Measurements from ENCODE around the gene IFT43. TPM values are rescaled to one million over a fixed set of nuclear protein-coding genes. Genes with fewer than 3 reads are reported as not detected.

IFT43 gene
- total RNA-seq, 1 experiment from 2014 or later: 20.0 TPM

- TF ChIP-seq, protein P1, sequence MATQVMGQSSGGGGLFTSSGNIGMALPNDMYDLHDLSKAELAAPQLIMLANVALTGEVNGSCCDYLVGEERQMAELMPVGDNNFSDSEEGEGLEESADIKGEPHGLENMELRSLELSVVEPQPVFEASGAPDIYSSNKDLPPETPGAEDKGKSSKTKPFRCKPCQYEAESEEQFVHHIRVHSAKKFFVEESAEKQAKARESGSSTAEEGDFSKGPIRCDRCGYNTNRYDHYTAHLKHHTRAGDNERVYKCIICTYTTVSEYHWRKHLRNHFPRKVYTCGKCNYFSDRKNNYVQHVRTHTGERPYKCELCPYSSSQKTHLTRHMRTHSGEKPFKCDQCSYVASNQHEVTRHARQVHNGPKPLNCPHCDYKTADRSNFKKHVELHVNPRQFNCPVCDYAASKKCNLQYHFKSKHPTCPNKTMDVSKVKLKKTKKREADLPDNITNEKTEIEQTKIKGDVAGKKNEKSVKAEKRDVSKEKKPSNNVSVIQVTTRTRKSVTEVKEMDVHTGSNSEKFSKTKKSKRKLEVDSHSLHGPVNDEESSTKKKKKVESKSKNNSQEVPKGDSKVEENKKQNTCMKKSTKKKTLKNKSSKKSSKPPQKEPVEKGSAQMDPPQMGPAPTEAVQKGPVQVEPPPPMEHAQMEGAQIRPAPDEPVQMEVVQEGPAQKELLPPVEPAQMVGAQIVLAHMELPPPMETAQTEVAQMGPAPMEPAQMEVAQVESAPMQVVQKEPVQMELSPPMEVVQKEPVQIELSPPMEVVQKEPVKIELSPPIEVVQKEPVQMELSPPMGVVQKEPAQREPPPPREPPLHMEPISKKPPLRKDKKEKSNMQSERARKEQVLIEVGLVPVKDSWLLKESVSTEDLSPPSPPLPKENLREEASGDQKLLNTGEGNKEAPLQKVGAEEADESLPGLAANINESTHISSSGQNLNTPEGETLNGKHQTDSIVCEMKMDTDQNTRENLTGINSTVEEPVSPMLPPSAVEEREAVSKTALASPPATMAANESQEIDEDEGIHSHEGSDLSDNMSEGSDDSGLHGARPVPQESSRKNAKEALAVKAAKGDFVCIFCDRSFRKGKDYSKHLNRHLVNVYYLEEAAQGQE (IDR thresholded peaks at IDR 0.05; ENCODE audit: insufficient read depth in 1 of 2, low read depth in 2 of 2, low read length in 1 of 2): no peak
- no peak for TF ChIP-seq POLR2AphosphoS5 (IDR thresholded peaks at IDR 0.05; ENCODE audit: low read depth, low read length)
- TF ChIP-seq CTCF (IDR thresholded peaks at IDR 0.05): no peak
- no peak for TF ChIP-seq TCF7L2 (IDR thresholded peaks at IDR 0.05; ENCODE audit: low read depth, low read length)
- TF ChIP-seq SIN3A (IDR thresholded peaks at IDR 0.05; ENCODE audit: borderline replicate concordance, insufficient read depth, low read depth, low read length): no peak
- intact Hi-C loops (cut with micrococcal nuclease; ENCODE audit: unreplicated experiment) (no loop called here), in situ Hi-C loops (cut with HindIII; ENCODE audit: low pct_unique_long_range_greater_than_20kb, low sequenced_read_pairs) (no loop called here)
- BruUV-seq (replicated peaks): no TSS peak
- DNase-seq (ENCODE audit: low read depth, low spot score) (no peak), ATAC-seq (no peak)
- Histone ChIP-seq H3K9me3 (ENCODE audit: control insufficient read depth, insufficient read depth, low read depth, low read length) (no peaks in the 10 kb centered on the region), H3K4me1 (ENCODE audit: control insufficient read depth, insufficient read depth, low read length) (no peaks in the 10 kb centered on the region), H3K27me3 (ENCODE audit: control insufficient read depth, insufficient read depth, low read length) (no peaks in the 10 kb centered on the region), H3K4me3 (ENCODE audit: low read depth in 2 of 2, low read length in 2 of 2) (no peak overlapping the region), H3K36me3 (ENCODE audit: control insufficient read depth, insufficient read depth, low read length) (no peaks in the 10 kb centered on the region), H3K27ac (ENCODE audit: low read length) (no peak overlapping the region)
- ChIA-PET CTCF (no interaction called here), POLR2A (no interaction called here)
Observed at GRCh38 chr14:76121089-76121748, 135.7 kb downstream of the IFT43 start.

DNA sequence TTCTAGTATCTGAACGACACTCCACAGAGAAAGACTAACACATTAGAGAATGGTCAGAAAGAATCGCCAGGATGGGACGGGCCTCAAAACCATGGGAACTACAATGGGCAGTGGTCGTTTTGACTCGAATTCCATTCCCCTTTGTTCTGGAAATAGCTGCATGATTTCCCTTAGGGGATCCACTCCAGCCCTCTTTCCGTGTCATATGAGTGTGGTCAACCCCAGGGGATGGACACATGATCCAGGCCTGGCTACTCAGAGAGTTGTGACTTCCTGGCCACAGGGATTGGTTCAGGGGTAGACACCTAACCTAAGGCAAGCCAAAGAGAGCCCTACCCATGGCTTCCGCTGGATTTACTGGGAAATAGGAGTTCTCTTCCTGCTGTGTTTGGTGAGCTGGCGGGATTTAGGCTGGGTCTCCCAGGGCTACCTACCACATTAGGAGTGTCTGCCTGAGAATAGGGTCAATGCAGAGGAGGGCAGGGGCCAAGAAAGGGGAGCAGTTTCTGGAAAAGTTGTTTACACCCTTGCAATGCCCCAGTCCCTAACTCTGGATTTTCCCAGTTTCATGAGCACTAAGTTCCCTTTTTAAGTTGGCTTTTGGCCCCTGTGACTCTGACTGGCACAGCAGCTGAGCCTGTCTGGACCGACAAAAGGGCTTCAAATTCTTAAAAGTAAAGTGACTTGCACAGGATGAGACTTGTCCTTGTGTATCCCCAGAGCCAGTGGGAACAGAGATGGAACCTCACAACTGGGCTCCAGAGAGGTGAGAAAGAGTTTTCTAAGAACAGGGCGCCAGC lies 138.1 kb downstream of the IFT43 start:
- in situ Hi-C loops (cut with HindIII; ENCODE audit: low pct_unique_long_range_greater_than_20kb, low sequenced_read_pairs) (no loop called here), intact Hi-C loops (cut with micrococcal nuclease; ENCODE audit: unreplicated experiment) (no loop called here)
- DNase-seq (ENCODE audit: low read depth, low spot score) (no peak), ATAC-seq (no peak)
- no peaks in the 10 kb centered on the region for H3K36me3 ChIP-seq (ENCODE audit: control insufficient read depth, insufficient read depth, low read length)
- CTCF ChIA-PET: no interaction called here
- H3K4me1 ChIP-seq (ENCODE audit: control insufficient read depth, insufficient read depth, low read length): no peaks in the 10 kb centered on the region
- H3K27me3 ChIP-seq (ENCODE audit: control insufficient read depth, insufficient read depth, low read length): no peaks in the 10 kb centered on the region
- no TSS peak for BruUV-seq (replicated peaks)
- no peak overlapping the region for H3K27ac ChIP-seq (ENCODE audit: low read length)
- POLR2A ChIA-PET: no interaction called here
- TF ChIP-seq POLR2AphosphoS5 (IDR thresholded peaks at IDR 0.05; ENCODE audit: low read depth, low read length) (no peak), CTCF (IDR thresholded peaks at IDR 0.05) (no peak), TCF7L2 (IDR thresholded peaks at IDR 0.05; ENCODE audit: low read depth, low read length) (no peak), SIN3A (IDR thresholded peaks at IDR 0.05; ENCODE audit: borderline replicate concordance, insufficient read depth, low read depth, low read length) (no peak)
- TF ChIP-seq, protein P1 (IDR thresholded peaks at IDR 0.05; ENCODE audit: insufficient read depth in 1 of 2, low read depth in 2 of 2, low read length in 1 of 2): no peak
- H3K4me3 ChIP-seq (ENCODE audit: low read depth in 2 of 2, low read length in 2 of 2): no peak overlapping the region
- H3K9me3 ChIP-seq (ENCODE audit: control insufficient read depth, insufficient read depth, low read depth, low read length): no peaks in the 10 kb centered on the region

All from Panc1 (cell line).